Esophagus muscularis mucosa (tissue), 4 donors: ENCODE data around the gene MEG3. TPM values are rescaled to one million over a fixed set of nuclear protein-coding genes. Genes with fewer than 3 reads are reported as not detected.

ENCODE experiments used
- DNase-seq: peaks from one replicate; pipeline ENCODE4 v3.0.0-alpha.2; 2017; ENCODE audit errors: extremely low spot score
- H3K27ac ChIP-seq, 4 donors: fragments of 200-600 bp; sonication (generic); replicated peaks in 1 of 4; 1 replicate in 3 of 4; 2 replicates in 1 of 4; pipeline ENCODE4 v1.5.1; 2016 to 2019; ENCODE audit warnings: mild to moderate bottlenecking in 1 of 4
- H3K27me3 ChIP-seq, 4 donors: fragments of 200-600 bp; sonication (generic); one replicate each; pipeline versions ENCODE4 v1.5.1 to v1.6.0; 2016 to 2019
- H3K36me3 ChIP-seq, 4 donors: fragments of 200-600 bp; sonication (generic); one replicate each; pipeline ENCODE4 v1.5.1; 2016 to 2019
- H3K4me1 ChIP-seq, 4 donors: fragments of 200-600 bp; sonication (generic); one replicate each; pipeline ENCODE4 v1.5.1; 2016 to 2019
- H3K4me3 ChIP-seq, 4 donors: fragments of 200-600 bp; sonication (generic); 1 replicate in 2 of 4; 2 replicates in 2 of 4; pipeline ENCODE4 v1.5.1; 2016 to 2019; ENCODE audit warnings: mild to moderate bottlenecking in 4 of 4, moderate library complexity in 1 of 4
- H3K9me3 ChIP-seq, 4 donors: fragments of 200-600 bp; sonication (generic); 1 replicate in 3 of 4; 2 replicates in 1 of 4; pipeline ENCODE4 v1.5.1; 2016 to 2019
- EP300 ChIP-seq: sonication (generic); formaldehyde crosslinking; IDR thresholded peaks from one replicate; pipeline ENCODE4 v1.6.1; 2017; ENCODE audit warnings: antibody characterized with exemption
- POLR2A ChIP-seq: fragments of 450-650 bp; IDR thresholded peaks from one replicate; pipeline ENCODE4 v1.6.1; 2017; ENCODE audit warnings: antibody characterized with exemption, moderate library complexity, mild to moderate bottlenecking, low read depth
- POLR2AphosphoS5 ChIP-seq, 2 donors: sonication (generic); formaldehyde crosslinking; IDR thresholded peaks; one replicate each; pipeline ENCODE4 v1.6.1; 2017; ENCODE audit warnings: antibody characterized with exemption in 2 of 2
- WGBS: methylation state at CpG from one replicate; pipeline ENCODE4 v1.1.5; 2018; 5-methylcytosine and 5-hydroxymethylcytosine counted together
- intact Hi-C: fragments of 100-400 bp; cut with DNase I; formaldehyde crosslinking; loops from one replicate; pipeline ENCODE4 v1.15.1; 2023
- total RNA-seq, 4 donors: library from RNA; depleted of rRNA; stranded (reverse); fragments of >200 nt; gene quantifications; one replicate each; pipeline versions ENCODE4 v1.1.0 to v1.2.1, GENCODE V29; 2016
- TF ChIP-seq, protein P1 (sequence below), 3 experiments: fragments of 200-600 bp in 2 of 3; fragments of 450-650 bp in 1 of 3; sonication (generic) in 2 of 3; IDR thresholded peaks; one replicate each; pipeline ENCODE4 v1.5.1; 2017 to 2019; ENCODE audit warnings: antibody characterized with exemption in 3 of 3, mild to moderate bottlenecking in 2 of 3, moderate library complexity in 1 of 3

Gene MEG3
- total RNA-seq, 4 donors from 2014 or later, result 9.4 to 53.2 (median 22.1) TPM

DNA sequence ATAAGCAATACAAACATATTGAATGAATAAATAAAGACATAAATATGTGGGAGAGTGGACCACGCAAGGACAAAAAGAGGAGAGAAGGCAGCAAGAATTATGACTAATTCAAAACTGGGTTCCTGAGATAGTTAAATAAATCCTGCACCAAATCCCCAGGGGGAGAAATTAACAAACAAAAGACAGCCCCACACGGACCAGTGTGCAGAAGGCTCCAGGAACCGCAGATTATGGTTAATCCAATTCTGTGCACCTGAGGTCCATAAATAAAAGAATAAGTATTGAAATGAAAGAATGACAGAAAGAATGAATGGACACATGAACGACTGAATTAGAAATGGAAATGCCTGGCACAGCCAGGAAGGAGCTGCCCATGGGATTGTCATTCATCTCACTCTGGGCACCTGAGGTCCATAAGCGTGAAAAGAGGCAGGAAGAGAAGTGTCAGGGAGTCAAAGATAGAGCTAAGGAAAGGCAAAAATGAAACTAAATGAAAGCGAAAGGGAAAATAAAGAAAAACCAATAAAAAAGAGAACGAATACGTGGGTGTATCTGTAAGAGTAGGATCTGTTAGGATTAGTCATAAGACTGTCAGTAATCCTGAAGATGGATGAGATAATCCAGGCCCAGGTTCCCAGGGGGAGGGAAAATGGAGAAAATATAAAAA lies 23.3 kb downstream of the MEG3 start:
- no peak overlapping the region for H3K4me3 ChIP-seq
- no peaks in the 10 kb centered on the region for H3K9me3 ChIP-seq
- TF ChIP-seq POLR2A (no peak), EP300 (no peak), POLR2AphosphoS5 (IDR thresholded peaks at IDR 0.05) (no peak)
- TF ChIP-seq, protein P1, sequence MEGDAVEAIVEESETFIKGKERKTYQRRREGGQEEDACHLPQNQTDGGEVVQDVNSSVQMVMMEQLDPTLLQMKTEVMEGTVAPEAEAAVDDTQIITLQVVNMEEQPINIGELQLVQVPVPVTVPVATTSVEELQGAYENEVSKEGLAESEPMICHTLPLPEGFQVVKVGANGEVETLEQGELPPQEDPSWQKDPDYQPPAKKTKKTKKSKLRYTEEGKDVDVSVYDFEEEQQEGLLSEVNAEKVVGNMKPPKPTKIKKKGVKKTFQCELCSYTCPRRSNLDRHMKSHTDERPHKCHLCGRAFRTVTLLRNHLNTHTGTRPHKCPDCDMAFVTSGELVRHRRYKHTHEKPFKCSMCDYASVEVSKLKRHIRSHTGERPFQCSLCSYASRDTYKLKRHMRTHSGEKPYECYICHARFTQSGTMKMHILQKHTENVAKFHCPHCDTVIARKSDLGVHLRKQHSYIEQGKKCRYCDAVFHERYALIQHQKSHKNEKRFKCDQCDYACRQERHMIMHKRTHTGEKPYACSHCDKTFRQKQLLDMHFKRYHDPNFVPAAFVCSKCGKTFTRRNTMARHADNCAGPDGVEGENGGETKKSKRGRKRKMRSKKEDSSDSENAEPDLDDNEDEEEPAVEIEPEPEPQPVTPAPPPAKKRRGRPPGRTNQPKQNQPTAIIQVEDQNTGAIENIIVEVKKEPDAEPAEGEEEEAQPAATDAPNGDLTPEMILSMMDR (IDR thresholded peaks at IDR 0.05), result no peak
- H3K36me3 ChIP-seq, result no peaks in the 10 kb centered on the region
- no peak overlapping the region for H3K27ac ChIP-seq
- DNase-seq, result no peak
- 47% methylated on average over 8 of the region's 8 CpGs for WGBS
- intact Hi-C loops, result no loop called here
- H3K4me1 ChIP-seq, result no peaks in the 10 kb centered on the region
- H3K27me3 ChIP-seq, result no peaks in the 10 kb centered on the region

DNA sequence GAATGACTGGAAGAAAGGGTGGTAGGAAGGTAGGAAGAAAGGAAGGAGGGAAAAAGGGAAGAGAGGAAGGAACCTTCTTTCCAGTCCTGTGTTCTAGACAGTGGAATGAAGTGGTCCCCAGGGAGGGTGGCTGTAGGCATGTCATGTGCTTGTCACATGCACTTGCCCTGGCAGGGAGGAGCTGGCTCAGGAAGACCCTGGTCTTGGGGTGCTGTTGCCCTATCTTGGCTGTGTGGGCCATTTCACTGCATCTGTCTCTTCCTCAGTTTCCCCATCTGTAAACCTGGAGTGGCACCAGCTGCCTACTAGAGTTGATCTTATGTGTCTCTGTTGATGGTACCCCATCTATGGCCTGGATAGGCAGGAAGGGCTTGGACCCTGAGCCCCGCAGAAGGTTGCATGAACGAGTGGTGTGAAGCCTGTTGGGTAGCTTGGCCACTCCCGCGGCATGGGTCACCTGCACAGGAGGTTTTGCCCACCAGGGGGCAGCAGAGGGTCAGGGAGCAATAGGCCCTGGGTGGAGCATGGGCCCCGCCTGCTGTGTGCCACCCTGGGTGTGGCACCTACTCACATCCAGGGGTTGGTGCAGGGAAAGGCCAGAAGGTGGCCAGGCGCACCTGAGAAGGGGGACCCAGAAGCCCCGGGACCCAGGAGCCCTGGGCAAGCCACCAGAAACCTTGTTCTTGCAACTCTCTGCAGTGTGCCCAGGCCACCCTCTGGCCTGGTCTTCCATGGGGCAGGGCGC lies 25.1 kb downstream of the MEG3 start:
- Histone ChIP-seq H3K27me3 (no peaks in the 10 kb centered on the region), H3K27ac (no peak overlapping the region), H3K9me3 (no peaks in the 10 kb centered on the region), H3K4me3 (no peak overlapping the region), H3K4me1 (no peaks in the 10 kb centered on the region), H3K36me3 (no peaks in the 10 kb centered on the region)
- TF ChIP-seq, protein P1 (IDR thresholded peaks at IDR 0.05), result peak; percentile 44 to 70 (median 46)
- TF ChIP-seq POLR2AphosphoS5 (IDR thresholded peaks at IDR 0.05), result no peak
- intact Hi-C loops, result loop anchor here (5.0 kb wide), 1 partner anchor 776 kb away; no protein-coding TSS in a partner anchor
- 85% methylated on average over 6 of the region's 8 CpGs for WGBS
- DNase-seq, result no peak

DNA sequence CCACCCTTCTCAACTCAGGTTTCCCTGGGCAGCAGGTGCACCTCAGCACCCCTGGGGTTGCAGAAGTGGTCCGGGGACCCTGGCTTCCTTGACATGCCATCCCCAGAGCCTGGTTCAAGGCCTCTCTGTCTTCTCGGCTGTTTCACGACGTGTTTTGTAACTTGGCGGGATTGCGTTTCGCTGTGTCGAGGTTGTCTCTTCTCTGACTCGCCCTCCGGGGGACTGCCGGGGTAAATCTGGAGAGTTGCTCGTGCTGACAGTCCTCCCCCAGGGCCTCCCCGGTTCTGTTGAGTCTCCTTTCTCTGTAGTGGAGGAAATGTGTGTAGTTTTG lies 25.6 kb downstream of the MEG3 start:
- Histone ChIP-seq H3K4me1 (no peaks in the 10 kb centered on the region), H3K9me3 (no peaks in the 10 kb centered on the region), H3K27me3 (no peaks in the 10 kb centered on the region), H3K36me3 (no peaks in the 10 kb centered on the region), H3K27ac (no peak overlapping the region), H3K4me3 (no peak overlapping the region)
- WGBS, result 85% methylated on average over 13 of the region's 13 CpGs
- intact Hi-C loops, result loop anchor here (5.0 kb wide), 1 partner anchor 776 kb away; no protein-coding TSS in a partner anchor
- TF ChIP-seq POLR2AphosphoS5 (IDR thresholded peaks at IDR 0.05), result no peak
- no peak for DNase-seq

DNA sequence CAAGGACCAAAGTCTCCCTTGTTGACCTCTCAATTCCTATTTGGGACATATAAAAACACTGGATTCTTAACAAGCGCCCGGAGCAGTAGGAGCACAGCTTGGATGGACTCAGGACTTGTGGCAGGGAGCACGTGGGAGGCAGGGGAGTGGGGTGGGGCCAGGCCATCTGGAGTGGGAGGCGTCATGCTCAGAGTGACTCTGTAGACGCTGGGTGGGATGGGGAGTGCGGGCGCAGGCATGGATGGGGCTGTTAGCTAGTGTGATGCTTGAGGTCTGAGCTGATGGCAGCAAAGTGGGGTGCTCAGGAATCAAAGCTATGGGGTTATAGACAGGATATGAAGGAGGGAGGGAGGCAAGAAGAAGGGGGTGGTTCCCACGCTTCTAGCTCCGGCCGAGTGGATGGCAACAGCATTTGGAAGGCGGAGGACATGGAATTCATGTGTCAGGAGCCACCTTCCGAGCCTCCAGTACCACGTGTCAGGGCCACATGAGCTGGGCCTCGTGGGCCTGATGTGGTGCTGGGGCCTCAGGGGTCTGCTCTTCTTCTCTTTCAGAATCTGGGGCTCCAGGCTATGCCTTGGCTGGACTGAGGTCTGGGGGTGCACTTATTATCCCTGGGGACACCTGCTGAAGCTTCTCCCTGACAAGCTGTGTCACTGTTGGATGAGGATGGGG lies 26.2 kb downstream of the MEG3 start:
- TF ChIP-seq, protein P1 (IDR thresholded peaks at IDR 0.05), result no peak
- TF ChIP-seq POLR2A (no peak), EP300 (no peak), POLR2AphosphoS5 (IDR thresholded peaks at IDR 0.05) (no peak)

DNA sequence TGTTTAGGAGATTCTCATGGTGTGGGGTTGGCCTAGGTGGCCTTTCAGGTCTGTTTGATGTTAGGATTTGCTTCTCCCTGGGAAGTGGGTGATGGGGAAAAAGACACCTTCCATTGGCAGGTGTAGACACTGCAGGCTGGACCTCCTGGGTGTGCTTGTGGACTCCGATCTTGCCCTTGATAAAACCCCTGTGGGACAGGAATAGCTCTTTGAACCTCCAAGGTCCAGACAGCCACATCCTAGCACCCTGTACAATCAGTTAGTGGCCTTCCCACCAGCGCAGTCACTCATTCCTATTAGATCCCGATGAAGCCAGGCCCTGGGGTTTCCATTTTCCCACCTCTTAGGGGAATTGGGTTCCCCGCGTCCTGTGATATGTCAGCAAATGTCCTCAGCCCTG lies 28.5 kb downstream of the MEG3 start:
- Histone ChIP-seq H3K9me3 (no peaks in the 10 kb centered on the region), H3K4me1 (no peaks in the 10 kb centered on the region), H3K27me3 (peaks cover 0 to 7% (median 0%) of the 10 kb centered on the region in 4 donors), H3K27ac (no peak overlapping the region), H3K4me3 (no peak overlapping the region), H3K36me3 (no peaks in the 10 kb centered on the region)
- TF ChIP-seq POLR2AphosphoS5 (IDR thresholded peaks at IDR 0.05), result no peak
- no peak for TF ChIP-seq EP300
- no peak for TF ChIP-seq POLR2A
- TF ChIP-seq, protein P1 (IDR thresholded peaks at IDR 0.05), result no peak
- WGBS, result 100% methylated on average over 3 of the region's 5 CpGs
- DNase-seq, result no peak
- intact Hi-C loops, result loop anchor here (5.0 kb wide), 1 partner anchor 773 kb away; no protein-coding TSS in a partner anchor

More for the DNA sequence above, 26.2 kb downstream of the MEG3 start:
- H3K4me3 ChIP-seq, result no peak overlapping the region
- H3K36me3 ChIP-seq, result no peaks in the 10 kb centered on the region
- H3K9me3 ChIP-seq, result no peaks in the 10 kb centered on the region
- H3K4me1 ChIP-seq, result no peaks in the 10 kb centered on the region
- intact Hi-C loops, result loop anchor here (5.0 kb wide), 1 partner anchor 775 kb away; no protein-coding TSS in a partner anchor
- H3K27ac ChIP-seq, result no peak overlapping the region
- WGBS, result 79% methylated on average over 14 of the region's 14 CpGs
- no peak for DNase-seq
- H3K27me3 ChIP-seq, result no peaks in the 10 kb centered on the region
